Thyroid gland (tissue), 4 donors: ENCODE results near the gene ZFAND3. TPM values are rescaled to one million over a fixed set of nuclear protein-coding genes. Genes with fewer than 3 reads are reported as not detected.

Experiments
- DNase-seq, 2 donors: peaks; one replicate each; pipeline ENCODE4 v3.0.0-alpha.2; 2019
- H3K27ac ChIP-seq, 3 donors: fragments of 200-600 bp; sonication (generic); 1 replicate in 2 of 3; 2 replicates in 1 of 3; pipeline ENCODE4 v1.5.1; 2016 to 2019; ENCODE audit warnings: mild to moderate bottlenecking in 1 of 3, moderate library complexity in 1 of 3
- H3K27me3 ChIP-seq: fragments of 200-600 bp; sonication (generic); one replicate; pipeline ENCODE4 v1.5.1; 2019
- H3K36me3 ChIP-seq, 2 donors: fragments of 200-600 bp; sonication (generic); one replicate each; pipeline ENCODE4 v1.5.1; 2016 to 2019
- H3K4me1 ChIP-seq, 2 donors: fragments of 200-600 bp; sonication (generic); one replicate each; pipeline ENCODE4 v1.5.1; 2017 to 2019
- H3K4me3 ChIP-seq, 3 donors: fragments of 200-600 bp; sonication (generic); replicated peaks in 1 of 3; 1 replicate in 2 of 3; 2 replicates in 1 of 3; pipeline ENCODE4 v1.5.1; 2016; ENCODE audit warnings: mild to moderate bottlenecking in 1 of 3
- H3K9me3 ChIP-seq: fragments of 200-600 bp; sonication (generic); one replicate; pipeline ENCODE4 v1.5.1; 2017
- POLR2A ChIP-seq, 2 donors: fragments of 450-650 bp; IDR thresholded peaks; one replicate each; pipeline ENCODE4 v1.6.1; 2017; ENCODE audit warnings: antibody characterized with exemption in 2 of 2, mild to moderate bottlenecking in 2 of 2, moderate library complexity in 1 of 2
- WGBS, 2 donors: methylation state at CpG; one replicate each; pipeline ENCODE4 v1.1.5; 2017; 5-methylcytosine and 5-hydroxymethylcytosine counted together
- intact Hi-C: fragments of 100-400 bp; cut with DNase I; formaldehyde crosslinking; loops from one replicate; pipeline ENCODE4 v1.15.1; 2023
- total RNA-seq, 4 donors: library from RNA; depleted of rRNA; stranded (reverse); fragments of >200 nt; gene quantifications; one replicate each; pipeline ENCODE4 v1.2.3, GENCODE V29; 2016
- TF ChIP-seq, protein P1 (sequence below), 6 experiments: fragments of 200-600 bp in 3 of 6; fragments of 450-650 bp in 3 of 6; sonication (generic) in 3 of 6; IDR thresholded peaks; one replicate each; pipeline ENCODE4 v1.5.1; 2016 to 2019; ENCODE audit warnings: antibody characterized with exemption in 6 of 6, mild to moderate bottlenecking in 2 of 6, inconsistent platforms in 1 of 6, moderate library complexity in 1 of 6

Gene ZFAND3
- total RNA-seq, 4 donors from 2014 or later, result 41.3 to 57.7 (median 55.9) TPM

DNA sequence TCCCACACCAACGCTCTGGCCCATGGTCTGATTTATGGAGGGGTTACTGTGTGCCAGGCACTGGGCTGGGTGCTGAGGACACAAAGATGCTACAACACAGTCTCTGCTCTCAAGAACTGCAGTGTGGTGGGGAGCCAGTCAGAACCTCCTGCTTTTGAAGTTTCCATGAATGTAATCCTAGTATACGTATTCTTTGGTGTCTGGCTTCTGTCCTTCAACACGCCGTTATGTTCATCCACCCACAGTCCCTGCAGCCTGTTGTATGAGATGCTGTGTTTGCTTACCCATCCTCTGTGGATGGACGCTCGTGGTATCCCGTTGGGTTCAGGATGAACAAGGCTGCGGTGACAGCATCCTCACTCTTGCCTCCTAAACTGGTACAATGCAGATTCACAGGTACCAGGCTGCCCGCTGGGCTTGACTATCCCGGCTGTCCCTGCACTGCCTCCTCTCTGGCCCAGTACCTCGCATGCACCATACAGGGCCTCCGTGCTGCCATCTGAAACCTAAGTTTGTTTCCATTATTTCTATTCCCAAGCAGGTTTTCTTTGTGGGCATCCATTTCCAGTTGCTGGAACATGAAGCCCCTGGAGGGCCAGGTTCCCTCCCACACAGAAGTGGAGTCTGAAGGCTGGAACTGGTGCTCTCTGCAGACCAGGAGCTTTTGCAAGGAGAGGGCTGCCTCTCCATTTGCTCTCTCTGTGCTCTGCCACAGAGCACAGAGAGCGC lies 364.5 kb downstream of the ZFAND3 start:
- H3K9me3 ChIP-seq, result no peaks in the 10 kb centered on the region
- no peaks in the 10 kb centered on the region for H3K36me3 ChIP-seq
- no peak for DNase-seq
- 94 to 95% methylated on average over 13 of the region's 13 CpGs for WGBS, 2 donors
- no peak overlapping the region for H3K27ac ChIP-seq
- TF ChIP-seq POLR2A (IDR thresholded peaks at IDR 0.05), result no peak
- TF ChIP-seq, protein P1, sequence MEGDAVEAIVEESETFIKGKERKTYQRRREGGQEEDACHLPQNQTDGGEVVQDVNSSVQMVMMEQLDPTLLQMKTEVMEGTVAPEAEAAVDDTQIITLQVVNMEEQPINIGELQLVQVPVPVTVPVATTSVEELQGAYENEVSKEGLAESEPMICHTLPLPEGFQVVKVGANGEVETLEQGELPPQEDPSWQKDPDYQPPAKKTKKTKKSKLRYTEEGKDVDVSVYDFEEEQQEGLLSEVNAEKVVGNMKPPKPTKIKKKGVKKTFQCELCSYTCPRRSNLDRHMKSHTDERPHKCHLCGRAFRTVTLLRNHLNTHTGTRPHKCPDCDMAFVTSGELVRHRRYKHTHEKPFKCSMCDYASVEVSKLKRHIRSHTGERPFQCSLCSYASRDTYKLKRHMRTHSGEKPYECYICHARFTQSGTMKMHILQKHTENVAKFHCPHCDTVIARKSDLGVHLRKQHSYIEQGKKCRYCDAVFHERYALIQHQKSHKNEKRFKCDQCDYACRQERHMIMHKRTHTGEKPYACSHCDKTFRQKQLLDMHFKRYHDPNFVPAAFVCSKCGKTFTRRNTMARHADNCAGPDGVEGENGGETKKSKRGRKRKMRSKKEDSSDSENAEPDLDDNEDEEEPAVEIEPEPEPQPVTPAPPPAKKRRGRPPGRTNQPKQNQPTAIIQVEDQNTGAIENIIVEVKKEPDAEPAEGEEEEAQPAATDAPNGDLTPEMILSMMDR (IDR thresholded peaks at IDR 0.05), result no peak
- H3K4me3 ChIP-seq, result no peak overlapping the region
- H3K27me3 ChIP-seq, result no peaks in the 10 kb centered on the region
- H3K4me1 ChIP-seq, result no peaks in the 10 kb centered on the region
- intact Hi-C loops, result no loop called here

GRCh38 chr6:38184585-38185080 lies 365.1 kb downstream of the ZFAND3 start:
- TF ChIP-seq, protein P1 (IDR thresholded peaks at IDR 0.05), result no peak
- no peak for TF ChIP-seq POLR2A (IDR thresholded peaks at IDR 0.05)
- DNase-seq, result no peak
- Histone ChIP-seq H3K9me3 (no peaks in the 10 kb centered on the region), H3K27me3 (no peaks in the 10 kb centered on the region), H3K4me3 (no peak overlapping the region), H3K36me3 (no peaks in the 10 kb centered on the region), H3K27ac (no peak overlapping the region), H3K4me1 (no peaks in the 10 kb centered on the region)
- WGBS, 2 donors, result 67 to 77% methylated on average over 11 of the region's 11 CpGs
- intact Hi-C loops, result no loop called here

DNA sequence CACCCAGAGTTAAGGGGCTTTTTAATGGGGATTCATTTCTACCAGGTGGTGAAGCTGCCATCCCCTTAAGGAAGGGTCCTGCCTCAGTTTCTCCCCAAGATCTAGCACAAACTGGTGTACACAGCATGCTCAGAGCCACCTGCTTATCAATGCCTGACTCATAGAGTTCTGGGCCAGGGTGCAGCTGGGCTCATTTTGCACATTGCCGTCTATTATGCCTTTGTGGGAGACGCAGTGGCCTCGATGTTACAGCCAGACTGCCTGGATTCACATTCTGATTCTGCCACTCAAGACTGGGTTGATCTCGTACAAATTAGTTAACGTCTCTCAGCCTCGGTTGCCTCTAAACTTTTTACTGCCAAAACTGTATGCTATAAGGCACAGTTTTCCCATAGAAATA lies 365.7 kb downstream of the ZFAND3 start:
- Histone ChIP-seq H3K9me3 (no peaks in the 10 kb centered on the region), H3K4me3 (no peak overlapping the region), H3K27me3 (no peaks in the 10 kb centered on the region), H3K4me1 (no peaks in the 10 kb centered on the region), H3K27ac (no peak overlapping the region), H3K36me3 (no peaks in the 10 kb centered on the region)
- 96% methylated on average over 6 of the region's 6 CpGs for WGBS, 2 donors
- no peak for TF ChIP-seq POLR2A (IDR thresholded peaks at IDR 0.05)
- TF ChIP-seq, protein P1 (IDR thresholded peaks at IDR 0.05), result no peak
- DNase-seq, result no peak
- intact Hi-C loops, result no loop called here

DNA sequence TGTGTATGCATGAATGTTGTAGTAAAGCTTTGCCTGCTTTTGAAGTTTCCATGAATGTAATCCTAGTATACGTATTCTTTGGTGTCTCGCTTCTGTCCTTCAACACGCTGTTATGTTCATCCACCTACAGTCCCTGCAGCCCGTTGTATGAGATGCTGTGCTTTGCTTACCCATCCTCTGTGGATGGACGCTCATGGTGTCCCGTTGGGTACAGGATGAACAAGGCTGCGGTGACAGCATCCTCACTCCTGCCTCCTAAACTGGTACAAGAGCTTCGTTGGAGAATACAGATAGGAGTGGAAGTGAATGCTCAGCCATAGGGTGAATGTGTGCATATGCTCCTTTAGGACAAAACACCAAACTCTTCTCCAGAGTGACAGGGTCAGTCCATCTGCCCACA lies 366.2 kb downstream of the ZFAND3 start:
- Histone ChIP-seq H3K27me3 (no peaks in the 10 kb centered on the region), H3K27ac (no peak overlapping the region), H3K9me3 (no peaks in the 10 kb centered on the region), H3K36me3 (no peaks in the 10 kb centered on the region), H3K4me3 (no peak overlapping the region), H3K4me1 (no peaks in the 10 kb centered on the region)
- DNase-seq, result no peak
- intact Hi-C loops, result no loop called here
- WGBS, 2 donors, result 95 to 97% methylated on average over 8 of the region's 8 CpGs
- no peak for TF ChIP-seq POLR2A (IDR thresholded peaks at IDR 0.05)
- TF ChIP-seq, protein P1 (IDR thresholded peaks at IDR 0.05), result no peak

DNA sequence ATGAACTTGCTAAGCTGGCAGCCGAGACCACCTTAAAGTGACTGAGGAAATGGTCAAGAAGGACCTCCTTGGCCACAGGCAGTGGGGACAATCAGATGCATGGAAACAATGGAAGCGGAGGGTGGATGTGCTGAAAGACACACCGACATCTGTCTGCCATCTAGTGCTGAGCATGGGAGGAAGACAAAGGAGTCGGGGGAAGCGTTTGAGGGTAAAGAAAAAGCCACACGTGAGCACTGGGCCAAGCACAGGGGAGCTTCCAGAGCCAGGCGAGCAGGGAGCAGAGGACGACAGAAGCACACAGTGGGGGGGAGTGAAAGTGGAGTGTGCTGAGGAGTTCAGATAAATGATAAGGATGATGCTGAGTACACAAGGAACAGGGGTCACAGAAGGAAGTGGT lies 367.8 kb downstream of the ZFAND3 start:
- intact Hi-C loops, result no loop called here
- Histone ChIP-seq H3K4me1 (no peaks in the 10 kb centered on the region), H3K27me3 (no peaks in the 10 kb centered on the region), H3K36me3 (no peaks in the 10 kb centered on the region), H3K9me3 (no peaks in the 10 kb centered on the region), H3K27ac (no peak overlapping the region), H3K4me3 (no peak overlapping the region)
- WGBS, 2 donors, result 86 to 89% methylated on average over 8 of the region's 8 CpGs
- no peak for DNase-seq
- TF ChIP-seq POLR2A (IDR thresholded peaks at IDR 0.05), result no peak
- TF ChIP-seq, protein P1 (IDR thresholded peaks at IDR 0.05), result no peak
